ENCODE measurements around the gene AIRE.
"Not testable (repeated sequence)": the region's sequence is repeated elsewhere in the genome, so short reads cannot be mapped to it uniquely, and the experiment has no call there.

GRCh38 chr21:44240842-44241241, 44.8 kb upstream of the AIRE start, which contains the start of gene ICOSLG:
- not testable (repeated sequence) for TF ChIP-seq CTCF, POLR2A (IDR thresholded peaks at IDR 0.05)

All from tibial nerve (tissue), 3 donors.